ENCODE data around the gene JSRP1.
A peak's percentile ranks its signal among the peaks of the same experiment; 100 is the strongest.
"Not testable (repeated sequence)": the region's sequence is repeated elsewhere in the genome, so short reads cannot be mapped to it uniquely, and the experiment has no call there.

JSRP1 gene

GRCh38 chr19:2283835-2284507 lies 27.8 kb upstream of the JSRP1 start:
- DNase-seq = no peak

GRCh38 chr19:2282862-2283237 lies 26.6 kb upstream of the JSRP1 start:
- in situ Hi-C loops (cut with HindIII; ENCODE audit: low pct_ligation_motif_present, low pct_unique_long_range_greater_than_20kb, low sequenced_read_pairs) = no loop called here
- no peak for DNase-seq

More at GRCh38 chr19:2283835-2284507, 27.8 kb upstream of the JSRP1 start:
- in situ Hi-C loops (cut with HindIII; ENCODE audit: low pct_ligation_motif_present, low pct_unique_long_range_greater_than_20kb, low sequenced_read_pairs) = no loop called here

- DNase-seq = no peak
- in situ Hi-C loops (cut with HindIII; ENCODE audit: low pct_ligation_motif_present, low pct_unique_long_range_greater_than_20kb, low sequenced_read_pairs) = no loop called here
Observed at GRCh38 chr19:2282062-2282861, 26.0 kb upstream of the JSRP1 start, which contains the start of gene PEAK3. Gene PEAK3 (minus strand): TSS chr19:2282175. CDS start chr19:2280931, 1,244 bp downstream.

GRCh38 chr19:2281265-2282061 lies 25.2 kb upstream of the JSRP1 start:
- in situ Hi-C loops (cut with HindIII; ENCODE audit: low pct_ligation_motif_present, low pct_unique_long_range_greater_than_20kb, low sequenced_read_pairs); DNase-seq: not testable (repeated sequence)

- no peak for DNase-seq
- in situ Hi-C loops (cut with HindIII; ENCODE audit: low pct_ligation_motif_present, low pct_unique_long_range_greater_than_20kb, low sequenced_read_pairs) = no loop called here
Observed at GRCh38 chr19:2280633-2281264, 24.5 kb upstream of the JSRP1 start.

GRCh38 chr19:2278459-2279158 lies 22.4 kb upstream of the JSRP1 start:
- in situ Hi-C loops (cut with HindIII; ENCODE audit: low pct_ligation_motif_present, low pct_unique_long_range_greater_than_20kb, low sequenced_read_pairs) = no loop called here
- no peak for DNase-seq

GRCh38 chr19:2277138-2277537 lies 20.9 kb upstream of the JSRP1 start:
- DNase-seq = no peak
- in situ Hi-C loops (cut with HindIII; ENCODE audit: low pct_ligation_motif_present, low pct_unique_long_range_greater_than_20kb, low sequenced_read_pairs) = no loop called here

- in situ Hi-C loops (cut with HindIII; ENCODE audit: low pct_ligation_motif_present, low pct_unique_long_range_greater_than_20kb, low sequenced_read_pairs) = no loop called here
- DNase-seq = no peak
Observed at GRCh38 chr19:2276429-2276986, 20.3 kb upstream of the JSRP1 start.

- in situ Hi-C loops (cut with HindIII; ENCODE audit: low pct_ligation_motif_present, low pct_unique_long_range_greater_than_20kb, low sequenced_read_pairs) = no loop called here
- DNase-seq = no peak
Observed at GRCh38 chr19:2275588-2276428, 19.6 kb upstream of the JSRP1 start.

GRCh38 chr19:2274931-2275535 lies 18.8 kb upstream of the JSRP1 start:
- peak; percentile 59 for DNase-seq
- in situ Hi-C loops (cut with HindIII; ENCODE audit: low pct_ligation_motif_present, low pct_unique_long_range_greater_than_20kb, low sequenced_read_pairs) = no loop called here

GRCh38 chr19:2274185-2274711 lies 18.0 kb upstream of the JSRP1 start:
- in situ Hi-C loops (cut with HindIII; ENCODE audit: low pct_ligation_motif_present, low pct_unique_long_range_greater_than_20kb, low sequenced_read_pairs) = no loop called here

GRCh38 chr19:2273356-2274184 lies 17.4 kb upstream of the JSRP1 start:
- peak; percentile 65 for DNase-seq
- in situ Hi-C loops (cut with HindIII; ENCODE audit: low pct_ligation_motif_present, low pct_unique_long_range_greater_than_20kb, low sequenced_read_pairs) = no loop called here

More at GRCh38 chr19:2274185-2274711, 18.0 kb upstream of the JSRP1 start:
- DNase-seq = no peak

- in situ Hi-C loops (cut with HindIII; ENCODE audit: low pct_ligation_motif_present, low pct_unique_long_range_greater_than_20kb, low sequenced_read_pairs) = no loop called here
- peak; percentile 62 for DNase-seq
Observed at GRCh38 chr19:2271234-2272103, 15.3 kb upstream of the JSRP1 start.

GRCh38 chr19:2270423-2271233 lies 14.4 kb upstream of the JSRP1 start:
- DNase-seq = peak; percentile 71
- in situ Hi-C loops (cut with HindIII; ENCODE audit: low pct_ligation_motif_present, low pct_unique_long_range_greater_than_20kb, low sequenced_read_pairs) = no loop called here

Data from ACHN (cell line).